SJCRH30 (cell line): ENCODE results near the gene SRC. TPM values are rescaled to one million over a fixed set of nuclear protein-coding genes. Genes with fewer than 3 reads are reported as not detected.

Experiments
- DNase-seq, 2 experiments: peaks; one replicate each; pipeline ENCODE4 v3.0.0-alpha.2; 2015 to 2020
- H3K27ac ChIP-seq: fragments of 250-450 bp; sonication (Bioruptor Pico); 2 replicates; pipeline ENCODE4 v1.5.1; 2020; ENCODE audit warnings: mild to moderate bottlenecking, moderate library complexity
- H3K27me3 ChIP-seq: fragments of 250-450 bp; sonication (Bioruptor Pico); 2 replicates; pipeline ENCODE4 v1.5.1; 2020; ENCODE audit warnings: mild to moderate bottlenecking, moderate library complexity
- H3K36me3 ChIP-seq: fragments of 250-450 bp; sonication (Bioruptor Pico); 2 replicates; pipeline ENCODE4 v1.5.1; 2020; ENCODE audit warnings: mild to moderate bottlenecking, moderate library complexity
- H3K4me1 ChIP-seq: fragments of 250-450 bp; sonication (Bioruptor Pico); 2 replicates; pipeline ENCODE4 v1.5.1; 2020; ENCODE audit warnings: mild to moderate bottlenecking, moderate library complexity
- H3K4me3 ChIP-seq: fragments of 250-450 bp; sonication (Bioruptor Pico); 2 replicates; pipeline ENCODE4 v1.5.1; 2020; ENCODE audit warnings: mild to moderate bottlenecking, moderate library complexity
- H3K9me3 ChIP-seq: fragments of 250-450 bp; sonication (Bioruptor Pico); replicated peaks from 2 replicates; pipeline ENCODE4 v1.5.1; 2020; ENCODE audit warnings: mild to moderate bottlenecking, moderate library complexity
- total RNA-seq: library from RNA; depleted of rRNA; stranded (reverse); fragments of >200 nt; shearing (Covaris generic); gene quantifications from 2 replicates; pipeline ENCODE4 v1.2.3, GENCODE V29; 2014

Gene SRC
- total RNA-seq, 1 experiment from 2014 or later: 15.4 TPM

- no peaks in the 10 kb centered on the region for H3K27me3 ChIP-seq
- peaks cover 35% of the 10 kb centered on the region for H3K4me1 ChIP-seq
- no peak for DNase-seq
- no peak overlapping the region for H3K4me3 ChIP-seq
- no peak overlapping the region for H3K27ac ChIP-seq
- no peaks in the 10 kb centered on the region for H3K9me3 ChIP-seq
- peaks cover 10% of the 10 kb centered on the region; the same call in 1 of the 2 replicates for H3K36me3 ChIP-seq
Measured at GRCh38 chr20:37309936-37310590, 35.9 kb upstream of the SRC start.

GRCh38 chr20:37310951-37311350 lies 35.0 kb upstream of the SRC start:
- Histone ChIP-seq H3K27ac (no peak overlapping the region), H3K36me3 (peaks cover 13% of the 10 kb centered on the region; the same call in 1 of the 2 replicates)
- no peak for DNase-seq

GRCh38 chr20:37311710-37312355 lies 34.1 kb upstream of the SRC start:
- Histone ChIP-seq H3K27ac (peak overlapping the region; percentile 57), H3K27me3 (no peaks in the 10 kb centered on the region)
- no peak for DNase-seq

More at GRCh38 chr20:37310951-37311350, 35.0 kb upstream of the SRC start:
- Histone ChIP-seq H3K27me3 (no peaks in the 10 kb centered on the region), H3K4me1 (peaks cover 40% of the 10 kb centered on the region), H3K4me3 (no peak overlapping the region), H3K9me3 (no peaks in the 10 kb centered on the region)

GRCh38 chr20:37313546-37314091 lies 32.3 kb upstream of the SRC start:
- H3K27ac ChIP-seq: no peak overlapping the region; the same call in 1 of the 2 replicates
- H3K4me3 ChIP-seq: no peak overlapping the region
- no peak for DNase-seq
- no peaks in the 10 kb centered on the region for H3K27me3 ChIP-seq
- H3K36me3 ChIP-seq: 0 out of 2 replicates have a peak, but pooled peaks cover 3% of the 10 kb centered on the region
- H3K4me1 ChIP-seq: peaks cover 40% of the 10 kb centered on the region
- no peaks in the 10 kb centered on the region for H3K9me3 ChIP-seq

More at GRCh38 chr20:37311710-37312355, 34.1 kb upstream of the SRC start:
- H3K4me1 ChIP-seq: peaks cover 40% of the 10 kb centered on the region
- 0 out of 2 replicates have a peak, but pooled peaks cover 6% of the 10 kb centered on the region for H3K36me3 ChIP-seq
- no peak overlapping the region for H3K4me3 ChIP-seq
- no peaks in the 10 kb centered on the region for H3K9me3 ChIP-seq

GRCh38 chr20:37314099-37314498 lies 31.8 kb upstream of the SRC start:
- H3K9me3 ChIP-seq: no peaks in the 10 kb centered on the region
- 0 out of 2 replicates have a peak, but pooled peaks cover 3% of the 10 kb centered on the region for H3K36me3 ChIP-seq
- H3K27me3 ChIP-seq: no peaks in the 10 kb centered on the region
- peaks cover 40% of the 10 kb centered on the region for H3K4me1 ChIP-seq
- no peak for DNase-seq
- no peak overlapping the region for H3K27ac ChIP-seq
- no peak overlapping the region for H3K4me3 ChIP-seq

- H3K27ac ChIP-seq: no peak overlapping the region
- no peak for DNase-seq
- no peaks in the 10 kb centered on the region for H3K27me3 ChIP-seq
- no peak overlapping the region for H3K4me3 ChIP-seq
- peaks cover 40% of the 10 kb centered on the region for H3K4me1 ChIP-seq
- 0 out of 2 replicates have a peak, but pooled peaks cover 3% of the 10 kb centered on the region for H3K36me3 ChIP-seq
- H3K9me3 ChIP-seq: no peaks in the 10 kb centered on the region
Measured at GRCh38 chr20:37314617-37315016, 31.3 kb upstream of the SRC start.

GRCh38 chr20:37315021-37315451 lies 30.9 kb upstream of the SRC start:
- peaks cover 40% of the 10 kb centered on the region for H3K4me1 ChIP-seq
- H3K4me3 ChIP-seq: no peak overlapping the region
- H3K9me3 ChIP-seq: no peaks in the 10 kb centered on the region
- 0 out of 2 replicates have a peak, but pooled peaks cover 3% of the 10 kb centered on the region for H3K36me3 ChIP-seq
- H3K27me3 ChIP-seq: no peaks in the 10 kb centered on the region
- no peak overlapping the region for H3K27ac ChIP-seq
- no peak for DNase-seq

GRCh38 chr20:37315452-37316110 lies 30.4 kb upstream of the SRC start:
- Histone ChIP-seq H3K4me1 (peaks cover 40% of the 10 kb centered on the region), H3K4me3 (no peak overlapping the region), H3K27ac (no peak overlapping the region), H3K36me3 (0 out of 2 replicates have a peak, but pooled peaks cover 3% of the 10 kb centered on the region), H3K9me3 (no peaks in the 10 kb centered on the region), H3K27me3 (no peaks in the 10 kb centered on the region)
- no peak for DNase-seq

GRCh38 chr20:37316116-37316774 lies 29.7 kb upstream of the SRC start:
- Histone ChIP-seq H3K36me3 (0 out of 2 replicates have a peak, but pooled peaks cover 3% of the 10 kb centered on the region), H3K27ac (no peak overlapping the region), H3K9me3 (no peaks in the 10 kb centered on the region), H3K4me3 (no peak overlapping the region), H3K4me1 (peaks cover 40% of the 10 kb centered on the region), H3K27me3 (no peaks in the 10 kb centered on the region)
- DNase-seq: no peak

GRCh38 chr20:37316775-37317170 lies 29.2 kb upstream of the SRC start:
- no peak overlapping the region for H3K4me3 ChIP-seq
- DNase-seq: no peak
- H3K36me3 ChIP-seq: 0 out of 2 replicates have a peak, but pooled peaks cover 3% of the 10 kb centered on the region
- H3K27me3 ChIP-seq: no peaks in the 10 kb centered on the region
- no peak overlapping the region for H3K27ac ChIP-seq
- peaks cover 37% of the 10 kb centered on the region for H3K4me1 ChIP-seq
- H3K9me3 ChIP-seq: no peaks in the 10 kb centered on the region

GRCh38 chr20:37317316-37317715 lies 28.6 kb upstream of the SRC start:
- H3K4me1 ChIP-seq: peaks cover 31% of the 10 kb centered on the region
- H3K9me3 ChIP-seq: no peaks in the 10 kb centered on the region
- no peaks in the 10 kb centered on the region for H3K27me3 ChIP-seq
- H3K36me3 ChIP-seq: 0 out of 2 replicates have a peak, but pooled peaks cover 3% of the 10 kb centered on the region
- no peak overlapping the region for H3K4me3 ChIP-seq
- no peak overlapping the region for H3K27ac ChIP-seq
- no peak for DNase-seq

GRCh38 chr20:37317994-37318640 lies 27.8 kb upstream of the SRC start:
- Histone ChIP-seq H3K36me3 (0 out of 2 replicates have a peak, but pooled peaks cover 3% of the 10 kb centered on the region), H3K27me3 (no peaks in the 10 kb centered on the region), H3K27ac (no peak overlapping the region), H3K4me3 (no peak overlapping the region), H3K4me1 (peaks cover 23% of the 10 kb centered on the region; the same call in 1 of the 2 replicates), H3K9me3 (no peaks in the 10 kb centered on the region)
- DNase-seq: no peak

GRCh38 chr20:37319151-37319671 lies 26.7 kb upstream of the SRC start:
- no peak for DNase-seq
- 0 out of 2 replicates have a peak, but pooled peaks cover 3% of the 10 kb centered on the region for H3K36me3 ChIP-seq
- H3K9me3 ChIP-seq: no peaks in the 10 kb centered on the region
- H3K4me1 ChIP-seq: peaks cover 14% of the 10 kb centered on the region; the same call in 1 of the 2 replicates
- H3K27ac ChIP-seq: no peak overlapping the region
- no peaks in the 10 kb centered on the region for H3K27me3 ChIP-seq
- no peak overlapping the region for H3K4me3 ChIP-seq
